ENCODE measurements around the gene NFAT5. TPM values are rescaled to one million over a fixed set of nuclear protein-coding genes. Genes with fewer than 3 reads are reported as not detected.

Gene NFAT5
- total RNA-seq, 4 donors from 2014 or later = 37.4 to 109 (median 61.7) TPM

- Histone ChIP-seq H3K9me3 (no peaks in the 10 kb centered on the region), H3K27ac (no peak overlapping the region), H3K36me3 (no peaks in the 10 kb centered on the region), H3K4me1 (no peaks in the 10 kb centered on the region), H3K4me3 (no peak overlapping the region), H3K27me3 (no peaks in the 10 kb centered on the region)
- intact Hi-C loops (cut with DNase I; ENCODE audit: low total_unique reads) = loop anchor here (10.0 kb wide), 1 partner anchor 53 kb away; the partner anchor contains the start of gene NOB1
- no peak for TF ChIP-seq POLR2A (IDR thresholded peaks at IDR 0.05)
- no peak for TF ChIP-seq CTCF (IDR thresholded peaks at IDR 0.05)
- DNase-seq = no peak
These were observed 135.7 kb downstream of the NFAT5 start for GRCh38 chr16:69701452-69701851.

GRCh38 chr16:69701866-69702265, 136.1 kb downstream of the NFAT5 start:
- DNase-seq = no peak
- Histone ChIP-seq H3K9me3 (no peaks in the 10 kb centered on the region), H3K4me3 (no peak overlapping the region), H3K4me1 (no peaks in the 10 kb centered on the region), H3K27ac (no peak overlapping the region), H3K27me3 (no peaks in the 10 kb centered on the region), H3K36me3 (no peaks in the 10 kb centered on the region)
- TF ChIP-seq CTCF (IDR thresholded peaks at IDR 0.05) (no peak), POLR2A (IDR thresholded peaks at IDR 0.05) (no peak)
- intact Hi-C loops (cut with DNase I; ENCODE audit: low total_unique reads) = loop anchor here (10.0 kb wide), 1 partner anchor 53 kb away; the partner anchor contains the start of gene NOB1

GRCh38 chr16:69703638-69704037, 137.9 kb downstream of the NFAT5 start:
- H3K4me1 ChIP-seq = no peaks in the 10 kb centered on the region
- TF ChIP-seq CTCF (IDR thresholded peaks at IDR 0.05) (no peak), POLR2A (IDR thresholded peaks at IDR 0.05) (no peak)
- H3K27ac ChIP-seq = no peak overlapping the region
- no peak overlapping the region for H3K4me3 ChIP-seq
- no peaks in the 10 kb centered on the region for H3K36me3 ChIP-seq
- no peaks in the 10 kb centered on the region for H3K27me3 ChIP-seq
- H3K9me3 ChIP-seq = no peaks in the 10 kb centered on the region
- intact Hi-C loops (cut with DNase I; ENCODE audit: low total_unique reads) = loop anchor here (10.0 kb wide), 1 partner anchor 51 kb away; the partner anchor contains the start of gene NOB1
- DNase-seq = no peak

- intact Hi-C loops (cut with DNase I; ENCODE audit: low total_unique reads) = loop anchor here (10.0 kb wide), 1 partner anchor 48 kb away; the partner anchor contains the start of gene NOB1
- Histone ChIP-seq H3K27ac (no peak overlapping the region), H3K27me3 (no peaks in the 10 kb centered on the region), H3K4me3 (no peak overlapping the region), H3K36me3 (no peaks in the 10 kb centered on the region), H3K9me3 (no peaks in the 10 kb centered on the region), H3K4me1 (no peaks in the 10 kb centered on the region)
- no peak for DNase-seq
- TF ChIP-seq CTCF (IDR thresholded peaks at IDR 0.05) = no peak
These were observed 140.6 kb downstream of the NFAT5 start for GRCh38 chr16:69706256-69706974.

DNA sequence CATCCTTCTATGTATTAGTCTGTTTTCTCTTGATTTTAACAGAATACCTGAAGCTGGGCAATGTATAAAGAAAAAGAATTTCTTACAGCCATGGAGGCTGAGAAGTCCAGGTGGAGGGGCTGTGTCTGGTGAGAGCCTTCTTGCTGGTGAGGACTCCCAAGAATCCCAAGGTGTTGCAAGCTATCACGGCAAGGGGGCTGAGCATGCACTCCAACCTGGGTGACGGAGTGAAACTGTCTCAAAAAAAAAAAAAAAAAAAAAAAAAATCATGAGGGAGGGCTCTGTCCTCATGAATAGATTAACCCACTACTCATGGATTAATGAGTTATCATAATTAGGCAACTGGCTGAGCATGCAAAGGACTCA, 141.2 kb downstream of the NFAT5 start:
- no peak overlapping the region for H3K4me3 ChIP-seq
- no peaks in the 10 kb centered on the region for H3K9me3 ChIP-seq
- H3K27ac ChIP-seq = no peak overlapping the region
- no peaks in the 10 kb centered on the region for H3K36me3 ChIP-seq
- no peaks in the 10 kb centered on the region for H3K27me3 ChIP-seq
- H3K4me1 ChIP-seq = no peaks in the 10 kb centered on the region
- intact Hi-C loops (cut with DNase I; ENCODE audit: low total_unique reads) = loop anchor here (10.0 kb wide), 1 partner anchor 48 kb away; the partner anchor contains the start of gene NOB1
- TF ChIP-seq CTCF (IDR thresholded peaks at IDR 0.05) (no peak), POLR2A (IDR thresholded peaks at IDR 0.05) (no peak)
- DNase-seq = no peak
